HG03159 (cell line): Measurements from ENCODE around the gene IQSEC2.

ENCODE experiments used
- ATAC-seq: cut with Tn5 transposase; IDR thresholded peaks from one replicate; pipeline ENCODE4 v1.9.1; 2021; ENCODE audit warnings: mild to moderate bottlenecking, moderate library complexity; ENCODE audit not compliant: unreplicated experiment

The IQSEC2 gene

DNA sequence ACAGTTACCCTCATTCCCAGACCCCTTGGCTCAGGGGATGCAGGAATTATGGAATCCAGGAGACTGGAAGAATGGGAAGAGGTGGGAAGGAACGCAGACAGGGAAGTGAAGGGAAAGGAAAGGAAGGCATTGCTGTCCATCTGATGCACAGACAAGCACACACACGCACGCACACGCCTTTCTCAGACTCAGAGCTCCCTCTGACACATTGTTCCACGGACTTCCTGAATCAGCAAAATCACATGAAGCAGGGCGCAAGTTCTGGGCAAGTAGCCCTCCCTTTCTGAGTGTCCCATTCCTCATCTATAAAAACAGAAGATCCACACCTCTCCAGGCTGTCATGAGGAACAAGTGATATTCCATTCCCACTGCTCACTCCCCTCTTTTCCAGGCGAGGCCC is 13.2 kb downstream of the IQSEC2 start:
- ATAC-seq, result no peak

DNA sequence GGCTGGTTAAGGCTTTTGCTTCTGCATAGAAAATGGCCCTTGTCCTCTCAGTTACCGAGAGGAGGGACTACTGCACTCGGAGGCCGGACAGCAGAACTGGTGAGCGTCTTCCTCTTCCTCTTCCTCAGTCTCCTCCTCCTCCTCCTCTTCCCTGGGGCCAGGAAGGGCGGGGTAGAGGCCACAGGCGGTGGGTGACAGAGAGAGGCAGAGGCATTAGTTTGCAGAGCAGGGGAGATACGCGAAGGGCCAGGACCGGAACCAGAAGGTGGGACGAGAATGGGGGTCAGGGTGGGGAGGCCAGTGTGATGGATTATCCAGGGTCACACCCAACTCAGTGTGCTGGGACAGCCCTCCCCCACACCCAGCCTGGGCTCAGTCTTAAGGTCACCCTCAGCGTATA is 14.5 kb downstream of the IQSEC2 start:
- ATAC-seq, result no peak

DNA sequence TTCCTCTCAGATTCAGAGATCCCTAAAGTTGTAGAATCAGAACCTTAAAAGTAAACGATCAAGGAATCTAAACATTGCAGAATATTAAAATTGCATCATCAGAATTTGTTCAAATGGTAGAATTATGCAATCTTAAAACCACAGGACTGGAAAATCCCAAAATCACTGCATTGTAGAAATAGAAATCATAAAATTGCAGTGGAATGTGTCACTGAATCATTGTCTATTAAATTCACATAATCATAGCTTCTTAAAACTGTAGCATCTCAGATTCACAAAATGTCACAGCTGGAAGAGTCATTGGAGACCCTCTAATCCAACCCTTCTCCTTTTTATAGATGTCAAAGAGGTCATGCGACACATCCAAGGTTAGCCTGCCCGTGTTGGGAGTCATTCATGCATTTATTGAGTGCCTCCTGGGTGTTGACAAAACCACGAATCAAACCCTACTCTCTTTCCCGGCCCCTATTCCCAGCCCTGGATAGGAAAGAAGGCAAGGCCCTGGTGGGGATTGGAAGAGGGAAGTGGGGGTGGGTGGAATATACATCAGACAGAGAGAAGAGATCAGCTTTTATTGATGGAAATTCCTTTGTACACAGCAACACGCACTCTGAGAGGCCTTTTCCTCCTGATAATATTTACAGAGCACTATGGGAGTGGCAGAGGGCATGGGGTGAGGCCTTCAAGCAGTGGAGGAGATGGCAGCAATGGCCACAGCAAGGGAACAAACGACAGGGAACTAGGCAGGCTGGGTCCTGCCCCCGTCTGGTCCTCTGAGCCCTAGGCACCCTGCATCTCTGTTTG is 15.4 kb downstream of the IQSEC2 start:
- no peak for ATAC-seq

DNA sequence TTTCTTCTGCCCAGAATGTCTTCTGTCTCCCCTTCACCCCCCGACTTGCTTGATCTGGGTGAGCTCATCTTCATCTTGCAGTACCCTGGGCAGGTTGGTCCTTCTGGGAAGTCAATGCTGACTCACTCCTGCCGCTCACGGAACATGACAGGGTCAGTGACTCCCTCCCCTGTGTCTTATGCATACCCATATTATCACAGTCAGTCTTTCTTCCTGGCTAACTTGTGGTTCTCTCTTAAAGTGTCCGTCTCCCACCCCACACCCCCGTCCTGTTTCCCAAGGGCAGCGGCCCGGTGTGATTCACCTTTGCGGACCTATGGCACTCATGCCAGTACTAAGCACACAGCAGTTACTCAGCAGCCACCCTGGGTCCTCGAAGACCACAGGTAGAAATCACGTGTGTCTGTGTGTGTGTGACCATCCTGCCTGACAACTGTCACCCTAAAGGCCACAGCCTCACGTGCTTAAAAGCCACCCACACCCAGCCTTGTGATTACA is 17.7 kb downstream of the IQSEC2 start:
- no peak for ATAC-seq

DNA sequence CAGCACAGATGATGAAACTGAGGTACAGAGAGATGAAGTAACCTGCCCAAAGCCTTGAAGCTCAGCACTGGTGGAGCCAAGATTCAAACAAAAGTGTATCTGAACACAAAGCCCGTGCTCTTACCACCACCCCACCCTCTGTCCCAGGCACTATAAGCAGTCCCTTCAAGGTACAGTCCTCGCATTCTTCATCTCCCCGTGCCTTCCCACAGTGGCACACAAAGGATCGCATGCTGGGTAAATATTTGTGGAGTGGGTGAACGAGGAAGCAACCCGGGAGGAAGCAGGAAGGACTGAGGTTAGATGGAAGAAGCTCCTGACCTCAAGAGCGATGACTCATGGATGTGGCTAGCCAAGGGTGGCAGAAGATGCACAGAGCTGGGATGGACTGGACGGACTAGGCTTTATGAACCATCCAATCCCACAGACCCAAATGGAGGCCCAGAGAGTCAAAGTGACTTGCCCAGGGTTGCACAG is 18.4 kb downstream of the IQSEC2 start:
- no peak for ATAC-seq

GRCh38 chrX:53262189-53262917 is 19.0 kb downstream of the IQSEC2 start:
- ATAC-seq, result no peak

DNA sequence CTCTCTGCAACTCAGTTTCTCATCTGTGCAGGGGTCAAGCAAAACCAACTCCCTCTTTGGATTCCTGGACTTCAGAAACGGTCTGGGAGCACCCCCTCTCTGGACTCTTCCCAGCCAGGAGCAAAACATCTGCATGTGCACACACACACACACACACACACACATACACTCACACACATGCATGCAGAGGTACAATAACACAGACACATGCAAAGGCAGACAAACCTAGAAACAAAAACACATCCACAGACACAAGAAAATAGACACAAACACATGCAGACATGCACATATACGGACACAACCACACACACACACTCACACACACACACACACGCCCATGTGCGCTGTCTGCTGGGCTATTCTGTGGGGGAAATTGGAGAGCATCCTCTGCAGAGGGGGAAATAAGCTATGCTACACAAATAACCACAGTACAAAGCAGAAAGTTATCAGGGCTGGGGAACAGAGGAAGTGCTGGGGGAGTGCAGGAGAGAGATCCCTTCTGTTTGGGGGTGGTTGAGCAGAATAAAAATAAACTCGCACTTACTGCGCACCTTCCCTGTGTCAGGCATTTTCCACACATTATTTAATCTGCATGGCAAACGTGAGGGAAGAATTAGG is 19.9 kb downstream of the IQSEC2 start:
- ATAC-seq, result no peak

- ATAC-seq, result no peak
Measured at GRCh38 chrX:53260836-53261235, 20.5 kb downstream of the IQSEC2 start.

- no peak for ATAC-seq
Measured at GRCh38 chrX:53257670-53258423, 23.5 kb downstream of the IQSEC2 start.

- no peak for ATAC-seq
Measured at GRCh38 chrX:53257166-53257565, 24.2 kb downstream of the IQSEC2 start.

- ATAC-seq, result no peak
Measured at GRCh38 chrX:53256446-53257041, 24.8 kb downstream of the IQSEC2 start.

- no peak for ATAC-seq
Measured at GRCh38 chrX:53255738-53256191, 25.6 kb downstream of the IQSEC2 start.

- no peak for ATAC-seq
Measured at GRCh38 chrX:53254570-53255461, 26.6 kb downstream of the IQSEC2 start.

DNA sequence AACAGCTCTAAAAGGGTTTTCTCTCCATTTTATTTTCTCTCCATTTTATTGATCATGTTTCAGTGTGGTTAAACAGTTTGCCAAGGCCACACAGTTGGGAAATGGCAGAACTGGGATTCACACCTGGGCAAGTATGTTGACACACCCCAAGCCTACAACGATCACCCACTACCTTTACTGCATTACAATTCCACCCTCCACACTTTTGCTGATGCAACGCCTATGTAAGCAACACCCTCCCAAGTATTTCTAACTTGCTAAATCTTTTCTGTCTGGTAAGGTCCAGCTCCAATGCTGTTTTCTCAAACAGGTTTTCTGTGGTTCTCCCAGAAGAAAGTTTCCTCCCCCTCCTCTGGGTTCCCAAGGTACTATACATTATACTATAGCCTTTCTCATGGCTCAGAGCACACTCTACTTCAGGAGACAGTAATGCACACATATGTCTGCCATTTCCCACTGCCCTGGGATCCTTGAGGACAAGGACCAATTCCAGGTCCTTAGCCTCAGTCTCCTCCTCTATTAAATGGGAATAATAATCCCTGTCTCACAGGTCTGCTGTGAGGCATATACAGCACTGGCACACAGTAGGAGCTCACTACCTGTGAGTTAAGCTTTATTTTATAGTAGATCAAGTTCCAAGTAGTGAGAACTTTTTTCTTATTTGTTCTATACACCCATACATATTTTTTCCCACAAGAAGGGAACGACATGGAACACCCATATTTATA is 27.9 kb downstream of the IQSEC2 start:
- no peak for ATAC-seq

GRCh38 chrX:53251307-53251706 is 30.1 kb downstream of the IQSEC2 start:
- no peak for ATAC-seq

DNA sequence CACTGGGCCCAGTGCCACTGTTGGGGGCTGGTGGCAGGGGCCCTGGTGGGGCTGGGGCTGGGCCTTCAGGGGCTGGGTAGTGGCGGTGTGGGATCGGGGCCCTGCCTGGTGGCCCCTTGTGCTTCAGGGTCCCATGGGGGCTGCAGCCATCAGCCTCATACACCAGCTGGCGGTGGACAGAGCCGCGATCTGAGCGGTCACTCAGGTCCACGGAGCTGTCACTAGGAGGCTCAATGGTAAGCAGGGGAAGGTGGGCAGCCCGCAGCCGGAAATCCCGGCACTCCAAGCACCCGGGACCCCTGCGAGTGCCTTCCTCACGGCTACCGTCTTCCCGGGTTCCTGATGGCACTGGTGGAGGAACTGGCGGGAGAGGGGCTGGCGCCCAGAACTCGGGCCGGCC is 30.8 kb downstream of the IQSEC2 start:
- no peak for ATAC-seq

- no peak for ATAC-seq
Measured at GRCh38 chrX:53249408-53250042, 31.9 kb downstream of the IQSEC2 start.

GRCh38 chrX:53247928-53248327 is 33.5 kb downstream of the IQSEC2 start:
- ATAC-seq, result no peak
